ENCODE results near the gene SLC1A3.

The SLC1A3 gene

DNA sequence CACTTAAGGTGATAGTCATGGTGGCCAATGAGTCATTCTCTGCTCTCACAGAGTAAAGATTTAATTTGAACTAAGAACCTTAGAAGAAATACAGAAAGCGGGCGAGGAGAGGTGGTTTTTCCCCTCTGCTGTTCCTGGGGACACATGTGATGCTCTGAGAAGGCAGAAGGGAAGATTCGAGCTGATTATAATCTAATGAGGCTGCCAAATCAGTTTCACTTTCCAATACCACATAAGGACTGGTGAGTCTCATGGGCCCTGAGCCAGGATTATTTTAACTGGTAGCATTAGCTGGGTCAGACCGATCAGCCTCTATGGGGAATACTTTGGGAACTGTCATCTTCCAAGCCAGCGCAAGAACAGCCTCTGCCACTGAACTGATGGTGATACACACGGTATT lies 116.5 kb downstream of the SLC1A3 start:
- no peak for DNase-seq

DNA sequence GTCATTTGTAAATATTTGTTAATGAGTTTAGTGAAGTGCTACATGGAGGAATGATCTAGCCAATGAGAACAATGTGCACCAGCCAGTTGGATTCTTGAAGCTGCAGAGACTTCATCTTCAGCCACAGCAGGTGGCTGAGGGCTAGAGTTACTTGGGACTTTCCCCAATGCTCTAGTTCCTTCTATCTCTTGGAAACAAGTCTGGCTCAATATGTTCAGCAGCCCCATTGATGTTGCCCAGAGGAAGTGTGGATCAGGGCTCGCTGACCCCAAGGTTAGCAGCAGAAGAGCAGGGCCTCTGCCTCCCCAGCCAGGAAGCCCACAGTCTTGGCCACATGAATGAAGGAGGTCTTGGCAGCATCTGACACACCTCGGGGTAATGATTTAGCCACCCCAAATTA lies 117.5 kb downstream of the SLC1A3 start:
- no peak for DNase-seq

DNA sequence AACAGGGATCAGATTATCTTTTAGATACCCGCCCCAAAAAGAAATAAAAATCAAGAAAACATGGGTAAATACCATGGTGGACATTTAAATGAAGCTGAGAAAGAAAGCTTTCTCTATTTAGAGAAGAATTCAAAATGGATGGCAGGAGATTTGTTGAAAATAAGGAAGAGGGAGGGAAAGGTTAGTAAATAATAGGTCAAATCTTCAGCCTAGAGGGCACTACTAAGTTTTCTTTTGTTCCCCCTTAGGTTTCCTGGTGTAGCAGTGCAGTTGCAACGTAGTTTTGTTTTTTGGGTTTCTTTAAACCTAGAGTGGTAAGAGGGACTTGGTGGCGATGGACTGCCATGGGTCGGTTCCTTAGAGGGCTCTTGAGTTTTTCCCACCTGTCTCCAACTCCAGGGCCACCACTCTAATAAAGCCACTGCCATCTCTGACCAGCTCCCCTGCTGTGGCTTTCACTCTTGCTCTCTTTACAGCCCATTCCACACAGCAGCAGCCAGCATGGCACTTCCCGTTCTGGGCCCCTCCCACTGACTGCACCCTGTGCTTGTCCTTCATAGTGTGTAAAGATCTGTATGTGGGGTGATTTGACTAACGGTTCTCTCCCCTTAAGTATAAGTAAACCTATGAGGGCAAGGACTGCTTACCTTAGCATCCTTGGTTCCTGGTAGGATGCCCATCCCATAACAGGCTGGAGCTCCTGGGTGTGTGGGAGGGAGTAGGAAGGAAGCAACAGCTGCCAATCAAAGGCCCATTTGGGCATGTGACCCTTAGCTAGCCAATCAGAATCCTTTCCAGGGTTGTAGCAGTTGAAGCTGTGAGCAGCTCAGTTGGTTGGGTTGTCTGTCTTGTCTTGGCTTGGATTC lies 118.3 kb downstream of the SLC1A3 start:
- no peak for DNase-seq

DNA sequence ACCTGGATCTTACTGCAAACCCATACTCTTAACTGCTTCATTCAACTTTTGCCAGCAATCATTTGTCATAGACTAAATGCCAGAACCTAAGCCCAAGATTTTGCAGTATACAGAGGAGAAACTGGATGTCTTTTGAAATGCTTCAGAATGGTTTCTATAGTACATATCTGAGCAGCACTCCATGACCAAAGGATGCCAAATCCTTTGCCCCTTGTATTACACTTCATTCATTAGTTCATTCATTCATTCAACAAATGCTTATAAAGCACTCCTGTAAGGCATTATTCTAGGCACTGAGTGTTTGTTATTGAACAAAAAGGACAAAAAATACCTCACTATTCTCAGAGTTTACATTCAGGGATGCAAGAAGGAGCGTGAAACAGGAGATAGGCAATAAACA lies 119.9 kb downstream of the SLC1A3 start:
- no peak for DNase-seq

DNA sequence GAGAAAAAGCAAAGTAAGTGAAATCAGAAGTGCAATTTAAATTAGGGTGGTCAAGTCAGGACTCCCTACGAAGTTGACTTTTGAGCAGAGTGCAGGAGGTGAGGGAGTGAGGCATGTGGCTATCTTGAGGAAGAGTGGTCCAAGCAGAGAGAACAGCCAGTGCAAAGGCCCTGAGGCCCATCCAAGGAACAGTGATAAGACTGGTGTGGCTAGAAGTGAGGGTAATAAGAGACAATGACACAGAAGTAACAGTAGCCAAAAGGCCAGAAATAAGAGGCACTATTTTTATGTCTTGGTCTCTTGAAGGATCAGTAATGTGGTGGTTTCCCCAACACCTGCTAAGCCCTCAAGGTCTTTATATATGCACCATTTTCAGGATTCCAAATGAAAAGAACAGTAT lies 120.4 kb downstream of the SLC1A3 start:
- DNase-seq = no peak

DNA sequence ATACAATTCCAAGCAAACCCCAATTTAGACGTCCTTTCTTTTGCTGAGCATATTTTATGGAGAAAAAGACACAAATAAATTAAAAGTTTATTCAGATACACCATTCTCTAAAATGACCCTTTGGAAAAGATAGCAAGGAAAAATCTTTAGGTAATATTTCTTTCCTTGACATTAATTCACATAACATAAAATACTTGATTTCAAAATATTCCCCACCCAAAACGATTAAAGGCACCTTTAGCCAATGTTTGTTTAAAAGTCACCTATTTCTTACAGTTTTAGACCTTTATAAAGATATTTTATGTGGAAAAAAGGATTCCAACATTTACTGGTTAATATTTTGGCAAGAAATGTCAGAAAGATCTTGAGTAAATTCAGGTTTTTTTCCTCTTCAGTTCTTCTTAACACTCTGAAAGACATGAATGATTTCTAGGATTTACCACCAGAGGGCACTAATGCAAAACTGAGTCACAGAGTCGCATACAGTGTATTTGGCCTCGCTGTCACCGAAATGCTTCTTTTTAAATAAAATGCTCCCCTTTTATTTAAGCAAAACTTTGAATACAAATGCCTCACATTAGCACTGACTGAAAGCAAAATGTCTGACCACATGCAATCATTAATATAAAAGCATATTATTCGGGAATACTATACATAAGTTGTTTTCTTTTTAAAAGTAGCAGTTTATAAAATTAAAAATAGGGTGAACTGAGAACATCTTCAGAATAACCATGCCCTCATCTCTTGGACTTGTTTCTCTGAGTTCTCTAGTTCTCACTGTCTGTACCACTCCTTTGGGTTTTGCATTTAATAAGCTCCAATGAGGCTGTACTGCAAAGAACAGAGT lies 122.5 kb downstream of the SLC1A3 start:
- no peak for DNase-seq

DNA sequence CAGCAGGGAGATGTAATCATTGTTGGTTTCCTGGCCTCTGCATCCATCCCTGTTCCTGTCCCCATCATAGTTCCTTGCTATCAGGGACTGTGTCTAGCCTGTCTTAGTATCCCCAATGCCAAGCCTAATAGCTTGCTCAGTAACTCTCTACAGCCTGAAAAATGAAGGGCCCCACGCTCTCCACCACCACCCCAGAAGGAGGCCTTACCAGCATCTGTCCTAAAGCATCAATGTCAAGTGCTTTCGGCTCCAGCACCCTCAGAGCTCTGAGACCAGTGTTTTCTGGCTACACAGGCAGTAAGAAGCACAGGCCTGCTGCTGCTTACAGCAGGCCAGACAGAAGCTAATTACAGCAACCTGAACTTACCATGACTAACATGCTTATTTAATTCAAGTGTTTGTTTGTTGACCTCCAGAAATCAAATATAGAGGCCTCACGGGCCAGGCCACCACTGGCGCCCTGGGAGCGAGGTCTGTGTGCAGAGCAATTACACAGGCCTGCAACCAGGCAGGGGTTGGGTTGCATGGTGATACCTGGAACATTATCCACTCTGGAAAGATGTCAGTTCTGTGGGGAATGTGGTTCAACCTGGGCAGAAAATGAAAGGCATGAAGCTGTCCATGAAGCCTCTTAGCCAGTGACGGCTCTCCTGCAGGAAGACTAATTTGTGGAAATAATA lies 124.3 kb downstream of the SLC1A3 start:
- no peak for DNase-seq

DNA sequence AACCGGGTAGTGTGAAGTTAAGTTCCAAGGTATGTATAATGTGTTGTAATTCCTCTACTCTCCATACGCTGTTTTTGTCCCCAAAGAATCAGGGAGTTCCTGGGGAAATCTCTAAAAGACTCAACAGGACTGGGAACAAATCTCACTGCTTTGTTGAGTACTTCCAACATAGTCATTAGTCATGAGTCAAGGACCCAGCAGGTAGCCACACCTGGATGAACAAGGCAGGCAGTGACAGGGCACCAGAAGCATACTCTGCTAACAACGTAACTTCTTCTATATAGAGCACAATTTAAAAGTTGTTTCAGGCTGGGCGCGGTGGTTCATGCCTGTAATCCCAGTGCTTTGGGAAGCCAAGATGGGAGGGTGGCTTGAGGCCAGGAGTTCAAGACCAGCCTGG lies 126.8 kb downstream of the SLC1A3 start:
- no peak for DNase-seq

DNA sequence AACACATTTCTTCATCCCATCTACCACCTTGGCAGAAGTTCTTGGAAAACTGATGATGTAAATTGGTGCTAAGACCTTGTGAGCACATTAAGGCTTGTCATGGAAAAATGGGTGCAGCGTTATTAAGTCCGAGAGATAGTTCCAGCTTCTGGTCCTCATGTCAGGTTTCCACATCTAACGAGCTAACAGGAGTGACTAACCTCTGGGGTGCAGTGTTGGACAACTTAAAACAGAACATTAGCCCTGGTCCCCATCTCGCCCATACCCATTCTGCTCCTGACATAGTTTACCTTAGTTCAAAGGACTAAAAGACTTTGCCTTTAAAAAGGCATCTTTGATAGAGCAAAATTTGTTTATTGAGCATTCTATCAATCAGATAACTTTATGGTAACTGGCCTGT lies 128.0 kb downstream of the SLC1A3 start:
- DNase-seq = no peak

DNA sequence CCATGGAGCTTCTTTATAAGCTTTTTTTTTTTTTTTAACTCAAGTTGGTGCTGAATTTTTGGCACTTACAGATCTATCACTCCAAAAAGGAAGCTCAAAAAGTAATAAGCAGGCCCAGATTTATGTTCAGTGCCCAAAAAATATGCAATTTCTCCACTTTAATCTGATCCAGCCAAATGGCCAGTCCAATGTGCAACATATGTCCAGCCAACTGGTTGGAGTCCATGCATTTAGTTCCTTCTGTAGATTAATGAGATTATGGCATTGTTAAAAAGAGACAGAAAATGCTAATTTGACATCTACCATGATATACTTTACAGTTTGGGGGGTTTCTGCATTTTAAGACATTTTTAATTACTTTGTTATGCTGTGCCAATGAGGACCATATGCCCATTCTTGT lies 129.5 kb downstream of the SLC1A3 start:
- DNase-seq = no peak
